C4-2B (cell line): ENCODE results near the gene CNIH2.
"Not testable (repeated sequence)": the region's sequence is repeated elsewhere in the genome, so short reads cannot be mapped to it uniquely, and the experiment has no call there.

Source experiments
- H3K27ac ChIP-seq: fragments of 450-650 bp; 2 replicates; pipeline ENCODE4 v1.5.1; 2017
- ZFX ChIP-seq: fragments of 450-650 bp; IDR thresholded peaks from 2 replicates; pipeline ENCODE4 v1.6.1; 2017
- TF ChIP-seq, protein P1 (sequence below): fragments of 450-650 bp; conservative IDR thresholded peaks from 2 replicates; pipeline ENCODE4 v1.5.1; 2017; ENCODE audit warnings: mild to moderate bottlenecking

The CNIH2 gene

DNA sequence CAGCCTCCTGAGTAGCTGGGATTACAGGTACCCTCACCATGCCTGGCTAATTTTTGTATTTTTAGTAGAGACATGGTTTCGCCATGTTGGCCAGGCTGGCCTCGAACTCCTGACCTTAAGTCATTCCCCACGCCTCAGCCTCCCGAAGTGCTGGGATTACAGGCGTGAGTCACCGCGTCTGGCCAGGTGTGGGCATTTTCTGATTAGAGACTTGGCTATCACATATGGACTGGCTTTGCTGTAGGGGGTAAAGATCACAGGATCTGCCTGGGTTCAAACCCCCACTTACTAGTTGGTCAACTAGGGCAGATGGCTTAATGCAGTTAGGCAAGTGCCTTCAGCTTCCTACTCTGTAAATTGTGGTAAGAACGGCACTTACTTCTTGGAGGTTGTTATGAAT, 32.3 kb downstream of the CNIH2 start:
- H3K27ac ChIP-seq: no peak overlapping the region

DNA sequence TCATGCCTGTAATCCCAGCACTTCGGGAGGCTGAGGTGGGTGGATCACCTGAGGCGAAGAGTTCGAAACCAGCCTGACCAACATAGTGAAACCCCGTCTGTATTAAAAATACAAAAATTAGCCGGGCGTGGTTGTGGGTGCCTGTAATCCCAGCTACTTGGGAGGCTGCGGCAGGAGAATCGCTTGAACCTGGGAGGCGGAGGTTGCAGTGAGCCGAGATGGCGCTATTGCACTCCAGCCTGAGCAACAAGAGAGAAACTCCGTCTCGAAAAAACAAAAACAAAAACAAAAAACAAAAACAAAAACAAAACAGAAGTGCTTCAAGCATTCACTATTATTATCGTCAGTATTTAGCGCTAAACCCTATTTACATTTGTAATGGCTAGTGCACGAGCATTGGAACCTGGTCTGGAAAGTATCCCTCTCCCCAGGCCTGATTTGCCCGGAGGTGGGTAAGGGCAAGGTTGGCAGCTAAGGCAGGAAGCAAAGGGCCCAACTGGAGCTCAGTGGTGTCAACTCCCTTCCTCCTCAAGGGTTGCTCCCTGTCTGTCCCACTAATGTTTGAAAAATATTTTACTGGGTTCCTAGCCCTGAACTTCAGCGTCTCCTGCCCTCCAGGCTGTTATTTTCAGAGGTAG, 32.9 kb downstream of the CNIH2 start:
- H3K27ac ChIP-seq: not testable (repeated sequence)

More for the DNA sequence above, 32.3 kb downstream of the CNIH2 start:
- TF ChIP-seq ZFX: no peak
- TF ChIP-seq, protein P1, sequence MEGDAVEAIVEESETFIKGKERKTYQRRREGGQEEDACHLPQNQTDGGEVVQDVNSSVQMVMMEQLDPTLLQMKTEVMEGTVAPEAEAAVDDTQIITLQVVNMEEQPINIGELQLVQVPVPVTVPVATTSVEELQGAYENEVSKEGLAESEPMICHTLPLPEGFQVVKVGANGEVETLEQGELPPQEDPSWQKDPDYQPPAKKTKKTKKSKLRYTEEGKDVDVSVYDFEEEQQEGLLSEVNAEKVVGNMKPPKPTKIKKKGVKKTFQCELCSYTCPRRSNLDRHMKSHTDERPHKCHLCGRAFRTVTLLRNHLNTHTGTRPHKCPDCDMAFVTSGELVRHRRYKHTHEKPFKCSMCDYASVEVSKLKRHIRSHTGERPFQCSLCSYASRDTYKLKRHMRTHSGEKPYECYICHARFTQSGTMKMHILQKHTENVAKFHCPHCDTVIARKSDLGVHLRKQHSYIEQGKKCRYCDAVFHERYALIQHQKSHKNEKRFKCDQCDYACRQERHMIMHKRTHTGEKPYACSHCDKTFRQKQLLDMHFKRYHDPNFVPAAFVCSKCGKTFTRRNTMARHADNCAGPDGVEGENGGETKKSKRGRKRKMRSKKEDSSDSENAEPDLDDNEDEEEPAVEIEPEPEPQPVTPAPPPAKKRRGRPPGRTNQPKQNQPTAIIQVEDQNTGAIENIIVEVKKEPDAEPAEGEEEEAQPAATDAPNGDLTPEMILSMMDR: no peak

DNA sequence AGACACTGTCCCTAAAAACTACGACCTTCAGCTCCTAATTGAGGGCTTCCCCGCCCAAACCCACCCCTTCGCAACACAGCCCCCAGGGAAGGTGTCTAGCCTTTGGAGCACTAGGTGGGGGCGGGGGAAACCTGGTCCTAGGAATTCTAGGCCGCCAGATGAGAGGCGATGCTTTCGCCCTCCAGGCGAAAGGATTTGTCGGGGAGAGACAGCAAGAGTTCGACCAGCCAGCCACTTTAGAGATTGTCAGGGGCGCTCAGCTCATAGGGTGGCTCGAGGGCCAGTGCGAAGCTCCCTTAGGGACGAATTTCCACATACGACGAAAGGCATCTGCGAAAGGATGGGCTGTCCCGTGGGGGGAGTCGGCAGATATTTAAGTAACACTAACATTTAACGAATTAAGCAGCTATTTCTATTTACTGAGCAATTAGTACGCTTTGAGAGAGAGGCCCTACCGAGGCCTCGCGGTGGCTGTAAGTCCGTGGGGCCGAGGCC, 33.5 kb downstream of the CNIH2 start:
- peak overlapping the region; percentile 48 for H3K27ac ChIP-seq
- no peak for TF ChIP-seq ZFX
- TF ChIP-seq, protein P1: peak; percentile 95; the same call in 1 of the 2 replicates

DNA sequence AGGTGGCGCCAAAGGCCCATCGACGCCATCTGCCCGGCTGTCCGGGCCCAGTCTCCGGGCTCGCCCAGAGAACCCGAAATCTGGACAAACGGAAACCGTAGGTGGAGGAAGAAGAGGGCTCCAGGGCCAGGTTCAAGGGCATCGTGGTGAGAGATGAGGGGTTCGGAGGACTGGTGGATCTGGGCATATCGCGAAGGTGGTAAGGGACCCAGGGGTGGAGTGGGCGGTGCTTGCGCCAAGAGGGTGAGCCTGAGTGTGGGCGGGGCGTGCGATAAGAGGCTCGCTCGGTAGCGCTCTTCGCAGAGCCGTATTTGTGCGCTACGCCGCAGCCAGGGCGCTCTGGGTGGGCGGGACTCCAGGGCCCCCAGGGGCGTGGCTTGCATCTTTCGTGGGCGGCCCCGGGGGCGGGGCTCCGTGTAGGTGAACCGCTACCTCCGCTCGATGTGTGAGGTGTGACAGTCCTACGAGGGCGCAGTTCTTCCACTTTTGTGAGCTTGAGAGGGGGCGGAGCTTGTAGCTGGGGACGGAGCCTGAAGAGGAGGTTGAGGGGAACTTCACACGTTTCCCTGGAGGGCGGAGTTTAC, 34.1 kb downstream of the CNIH2 start:
- peak overlapping the region; percentile 48 for H3K27ac ChIP-seq

DNA sequence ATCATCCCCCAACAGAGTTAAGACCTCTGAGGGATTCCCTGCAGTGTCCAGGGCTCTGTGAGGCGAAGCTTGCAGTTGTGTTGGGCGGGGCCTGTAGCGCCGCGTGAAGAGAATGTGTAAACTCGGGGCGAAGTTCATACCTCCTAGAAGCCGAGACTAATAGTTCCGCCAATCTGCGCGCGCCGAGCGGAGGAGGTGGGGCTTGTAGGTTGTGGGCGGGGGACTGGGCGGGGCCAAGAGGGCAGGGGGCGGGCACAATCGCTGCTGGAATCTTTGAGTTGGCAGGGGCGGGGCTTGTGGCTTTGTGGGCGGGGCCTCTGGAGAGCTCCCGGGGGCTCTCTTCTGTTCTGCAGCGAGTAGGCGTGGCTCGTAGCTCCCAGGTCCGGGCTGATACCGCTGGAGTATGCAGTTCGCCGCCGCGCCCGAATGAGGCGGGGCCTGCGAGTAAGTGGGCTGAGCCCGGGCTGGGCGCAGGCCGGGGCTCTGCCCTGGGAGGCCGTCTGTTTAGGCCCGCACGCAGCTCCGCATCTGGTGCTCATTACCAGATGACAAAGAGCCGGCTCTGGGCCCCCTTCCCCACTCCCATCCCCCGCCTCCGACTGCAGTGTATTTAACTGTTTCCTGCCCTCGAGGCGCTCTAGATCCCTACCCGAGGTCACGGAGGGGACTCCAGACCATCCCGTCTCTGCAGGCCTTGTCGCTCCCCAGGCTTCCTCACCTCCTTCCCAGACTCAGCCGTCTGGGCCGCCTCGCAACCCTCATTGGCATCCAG, 34.8 kb downstream of the CNIH2 start:
- H3K27ac ChIP-seq: peak overlapping the region; percentile 48
- TF ChIP-seq ZFX: no peak
- TF ChIP-seq, protein P1: no peak

More for the DNA sequence above, 34.1 kb downstream of the CNIH2 start:
- TF ChIP-seq, protein P1: peak; percentile 87
- TF ChIP-seq ZFX: no peak

DNA sequence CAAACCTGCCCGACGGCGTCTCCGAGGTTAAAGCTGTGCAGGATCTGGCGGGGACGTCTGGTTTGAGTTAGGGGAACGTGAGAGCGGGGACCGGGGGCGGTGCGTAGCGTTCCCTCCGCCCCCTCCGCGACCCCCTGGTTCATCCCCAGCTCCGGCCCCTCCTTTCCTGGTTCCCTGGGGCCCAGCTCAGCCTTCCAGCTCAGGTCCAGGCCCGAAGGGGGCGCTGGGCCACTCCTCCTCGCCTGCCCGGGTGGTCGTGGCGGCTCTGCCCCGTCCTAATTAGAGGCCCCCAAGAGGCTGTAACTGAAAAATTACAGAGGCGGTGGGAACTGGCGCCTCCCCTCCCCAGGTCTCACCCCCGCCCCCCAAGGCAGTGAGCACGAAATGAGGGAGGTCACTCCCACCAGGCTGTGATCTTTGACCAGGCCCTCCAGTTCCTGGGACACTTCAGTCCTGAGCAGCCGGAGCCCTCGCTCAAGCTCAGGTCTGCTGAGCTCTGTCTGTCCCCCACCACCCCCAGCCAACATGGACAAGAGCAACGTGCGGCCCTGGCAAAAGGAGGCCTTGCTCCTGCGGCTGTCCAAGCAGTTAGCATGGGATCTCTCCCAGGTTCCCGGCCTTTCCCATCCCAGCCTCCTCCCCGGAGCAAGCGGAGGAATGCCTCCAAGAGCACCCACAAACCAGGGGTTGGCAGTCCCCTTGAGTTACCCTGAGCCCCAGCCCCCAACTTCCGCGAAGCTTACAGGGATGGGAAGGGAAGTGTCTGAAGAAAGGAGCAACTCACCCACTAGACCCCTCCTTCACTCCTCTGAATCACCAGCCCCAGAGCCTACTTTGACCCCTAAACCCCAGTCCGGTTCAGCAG, 35.6 kb downstream of the CNIH2 start:
- peak overlapping the region; percentile 23 for H3K27ac ChIP-seq
- TF ChIP-seq, protein P1: no peak
- no peak for TF ChIP-seq ZFX

DNA sequence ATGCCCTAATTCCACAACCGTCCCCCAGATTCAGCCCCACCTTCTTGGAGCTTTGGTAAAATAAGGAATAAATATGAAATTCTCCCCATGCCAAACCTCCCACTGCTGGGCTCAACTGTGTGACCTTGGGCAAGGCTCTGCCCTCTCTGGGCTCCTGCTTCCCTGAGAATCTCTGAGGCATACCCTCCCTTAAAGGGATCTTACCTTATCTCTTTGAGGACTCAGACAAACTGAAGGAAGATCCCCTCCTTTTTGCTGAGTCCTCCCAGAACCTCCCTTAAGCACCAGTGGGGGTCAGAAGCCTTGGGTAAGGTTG, 36.2 kb downstream of the CNIH2 start:
- H3K27ac ChIP-seq: no peak overlapping the region
- TF ChIP-seq ZFX: no peak
- TF ChIP-seq, protein P1: no peak
